Measurements from ENCODE around the gene TMEM247. TPM values are rescaled to one million over a fixed set of nuclear protein-coding genes. Genes with fewer than 3 reads are reported as not detected.

Gene TMEM247
- total and polyA plus RNA-seq, 2 experiments from 2014 or later, result not detected

- no peak overlapping the region for H3K27ac ChIP-seq
- 83% methylated on average over 6 of the region's 6 CpGs for WGBS (ENCODE audit: low lambda C conversion rate, missing lambda C conversion rate)
- H2AFZ ChIP-seq, result no peak overlapping the region
- H3K79me2 ChIP-seq, result no peaks in the 10 kb centered on the region
- no peaks in the 10 kb centered on the region for H3K4me1 ChIP-seq (ENCODE audit: insufficient read depth)
- no peaks in the 10 kb centered on the region for H3K36me3 ChIP-seq (replicated peaks; ENCODE audit: insufficient read depth, low read depth)
- H3K4me2 ChIP-seq, result no peak overlapping the region
- H3K27me3 ChIP-seq, result no peaks in the 10 kb centered on the region
- no peaks in the 10 kb centered on the region for H3K9me2 ChIP-seq (replicated peaks; ENCODE audit: insufficient read depth)
- no peak for DNase-seq (ENCODE audit: low spot score)
- TF ChIP-seq EZH2phosphoT487 (IDR thresholded peaks at IDR 0.05; ENCODE audit: low read depth, severe bottlenecking, unreplicated experiment), result no peak
- no peak for TF ChIP-seq CTCF (IDR thresholded peaks at IDR 0.05; ENCODE audit: poor library complexity)
- no peak for TF ChIP-seq EZH2 (IDR thresholded peaks at IDR 0.05; ENCODE audit: borderline replicate concordance)
- no peaks in the 10 kb centered on the region for H4K20me1 ChIP-seq (ENCODE audit: insufficient read depth, poor library complexity, severe bottlenecking)
- H3K9me3 ChIP-seq (ENCODE audit: low read depth), result no peaks in the 10 kb centered on the region
- no peak overlapping the region for H3K4me3 ChIP-seq
These were observed 10.2 kb upstream of the TMEM247 start for GRCh38 chr2:46469116-46469515.

GRCh38 chr2:46469700-46470099, 9.7 kb upstream of the TMEM247 start:
- Histone ChIP-seq H3K27ac (no peak overlapping the region), H3K36me3 (replicated peaks; ENCODE audit: insufficient read depth, low read depth) (no peaks in the 10 kb centered on the region), H2AFZ (no peak overlapping the region), H3K4me3 (no peak overlapping the region), H3K27me3 (no peaks in the 10 kb centered on the region), H3K4me2 (no peak overlapping the region), H3K4me1 (ENCODE audit: insufficient read depth) (no peaks in the 10 kb centered on the region), H3K9me3 (ENCODE audit: low read depth) (no peaks in the 10 kb centered on the region), H3K79me2 (no peaks in the 10 kb centered on the region), H3K9me2 (replicated peaks; ENCODE audit: insufficient read depth) (no peaks in the 10 kb centered on the region), H4K20me1 (ENCODE audit: insufficient read depth, poor library complexity, severe bottlenecking) (no peaks in the 10 kb centered on the region)
- TF ChIP-seq CTCF (IDR thresholded peaks at IDR 0.05; ENCODE audit: poor library complexity), result no peak
- TF ChIP-seq EZH2 (IDR thresholded peaks at IDR 0.05; ENCODE audit: borderline replicate concordance), result no peak
- TF ChIP-seq EZH2phosphoT487 (IDR thresholded peaks at IDR 0.05; ENCODE audit: low read depth, severe bottlenecking, unreplicated experiment), result no peak
- no peak for DNase-seq (ENCODE audit: low spot score)
- WGBS (ENCODE audit: low lambda C conversion rate, missing lambda C conversion rate), result 75% methylated on average over 2 of the region's 2 CpGs

- H3K9me3 ChIP-seq (ENCODE audit: low read depth), result no peaks in the 10 kb centered on the region
- H3K36me3 ChIP-seq (replicated peaks; ENCODE audit: insufficient read depth, low read depth), result no peaks in the 10 kb centered on the region
- H3K9me2 ChIP-seq (replicated peaks; ENCODE audit: insufficient read depth), result no peaks in the 10 kb centered on the region
- no peak overlapping the region for H3K27ac ChIP-seq
- H2AFZ ChIP-seq, result no peak overlapping the region
- no peaks in the 10 kb centered on the region for H3K4me1 ChIP-seq (ENCODE audit: insufficient read depth)
- no peaks in the 10 kb centered on the region for H3K79me2 ChIP-seq
- H3K4me2 ChIP-seq, result no peak overlapping the region
- H3K27me3 ChIP-seq, result no peaks in the 10 kb centered on the region
- no peak for DNase-seq (ENCODE audit: low spot score)
- no peaks in the 10 kb centered on the region for H4K20me1 ChIP-seq (ENCODE audit: insufficient read depth, poor library complexity, severe bottlenecking)
- TF ChIP-seq EZH2 (IDR thresholded peaks at IDR 0.05; ENCODE audit: borderline replicate concordance) (no peak), CTCF (IDR thresholded peaks at IDR 0.05; ENCODE audit: poor library complexity) (no peak), EZH2phosphoT487 (IDR thresholded peaks at IDR 0.05; ENCODE audit: low read depth, severe bottlenecking, unreplicated experiment) (no peak)
- no peak overlapping the region for H3K4me3 ChIP-seq
- WGBS (ENCODE audit: low lambda C conversion rate, missing lambda C conversion rate), result 92% methylated on average over 7 of the region's 7 CpGs
These were observed 9.2 kb upstream of the TMEM247 start for GRCh38 chr2:46470114-46470628.
